ENCODE measurements around the gene ADGRG3. TPM values are rescaled to one million over a fixed set of nuclear protein-coding genes. Genes with fewer than 3 reads are reported as not detected.

The ADGRG3 gene
- total and polyA plus RNA-seq, 2 of the 13 experiments (the other 11 are each of a cell fraction or from before 2014, with no cell fraction given), result 2.7 to 11.8 TPM

- TF ChIP-seq ZNF253 (CRISPR knock-in tag; IDR thresholded peaks at IDR 0.05; ENCODE audit: borderline replicate concordance), result peak; percentile 56; the same call in 1 of the 2 replicates
- TF ChIP-seq ZKSCAN5 (CRISPR knock-in tag; IDR thresholded peaks at IDR 0.05), result no peak
- TF ChIP-seq MAZ (IDR thresholded peaks at IDR 0.05; ENCODE audit: borderline replicate concordance, low read depth, low read length), result no peak
- TF ChIP-seq MAZ (CRISPR knock-in tag; IDR thresholded peaks at IDR 0.05; ENCODE audit: low read depth), result 0 out of 2 replicates have a peak, but pooled peaks have one; percentile 31
- TF ChIP-seq CAMTA2 (CRISPR knock-in tag; IDR thresholded peaks at IDR 0.05; ENCODE audit: borderline replicate concordance), result 0 out of 2 replicates have a peak, but pooled peaks have one; percentile 26
- peak; percentile 46; the same call in 1 of the 2 replicates for TF ChIP-seq ZNF788 (CRISPR knock-in tag; IDR thresholded peaks at IDR 0.05; ENCODE audit: borderline replicate concordance)
- no peak for TF ChIP-seq POLR2AphosphoS5 (IDR thresholded peaks at IDR 0.05; ENCODE audit: low read depth, low read length)
- TF ChIP-seq TBL1XR1 (IDR thresholded peaks at IDR 0.05; ENCODE audit: borderline replicate concordance, low read length, partially characterized antibody), result no peak
- TF ChIP-seq ZNF564 (CRISPR knock-in tag; IDR thresholded peaks at IDR 0.05), result peak; percentile 10; the same call in 1 of the 2 replicates
These were observed 747 bp downstream of the ADGRG3 start (continued) for GRCh38 chr16:57668630-57669475.

- in situ Hi-C loops (cut with HindIII; ENCODE audit: extremely low pct_ligation_motif_present, low pct_unique_long_range_greater_than_20kb) (loop anchor here (5.0 kb wide), 1 partner anchor 48 kb away; no protein-coding TSS in a partner anchor), intact Hi-C loops (cut with micrococcal nuclease; ENCODE audit: unreplicated experiment) (no loop called here)
- Histone ChIP-seq H3K27ac (ENCODE audit: extremely low read length, insufficient read depth, low read length) (no peak overlapping the region), H3K36me3 (replicated peaks in 1 of 2; ENCODE audit: control insufficient read depth in 1 of 2, insufficient read depth in 2 of 2, low read length in 2 of 2) (no peaks in the 10 kb centered on the region), H3K27me3 (ENCODE audit: control insufficient read depth in 1 of 2, insufficient read depth in 2 of 2, low read length in 2 of 2) (no peaks in the 10 kb centered on the region), H3K9ac (ENCODE audit: insufficient read depth, low read depth, low read length) (no peak overlapping the region), H3K4me1 (ENCODE audit: insufficient read depth, low read length) (peaks cover 69% of the 10 kb centered on the region), H3K4me3 (replicated peaks in 1 of 3; ENCODE audit: insufficient read depth in 1 of 3, low read depth in 2 of 3, low read length in 3 of 3) (no peak overlapping the region), H3K4me2 (ENCODE audit: low read depth, low read length) (peak overlapping the region; percentile 80; the same call in 1 of the 2 replicates), H4K20me1 (ENCODE audit: insufficient read depth, low read length) (no peaks in the 10 kb centered on the region), H3K79me2 (ENCODE audit: insufficient read depth, low read length) (no peaks in the 10 kb centered on the region), H3K9me3 (ENCODE audit: low read length) (no peaks in the 10 kb centered on the region), H2AFZ (ENCODE audit: low read length) (no peak overlapping the region)
- WGBS (ENCODE audit: low lambda C conversion rate), result 88% methylated on average over 12 of the region's 12 CpGs
- CTCF ChIA-PET (ENCODE audit: low intra/inter-chr PET ratio, low total read pairs), result interaction anchor here (2.6 kb wide), 1 partner anchor 21 kb away, joined by 14 read pairs; no protein-coding TSS in a partner anchor
- POLR2A ChIA-PET, result interaction anchor here (1.0 kb wide), 1 partner anchor 207 kb away, joined by 3 read pairs; the partner anchor contains the start of gene POLR2C
- no peak for ATAC-seq
- BruUV-seq (replicated peaks), result no TSS peak
- DNase-seq (ENCODE audit: low spot score), result no peak
- FAIRE-seq, result no peak
- TF ChIP-seq CTCF (CRISPR knock-in tag; IDR thresholded peaks at IDR 0.05) (peak; percentile 45), HNRNPL (IDR thresholded peaks at IDR 0.05; ENCODE audit: low read depth, low read length) (peak; percentile 84; the same call in 1 of the 2 replicates), IRF9 (CRISPR knock-in tag; IDR thresholded peaks at IDR 0.05; ENCODE audit: borderline replicate concordance) (0 out of 2 replicates have a peak, but pooled peaks have one; percentile 22), NFE2L1 (CRISPR knock-in tag; IDR thresholded peaks at IDR 0.05; ENCODE audit: borderline replicate concordance) (0 out of 2 replicates have a peak, but pooled peaks have one; percentile 30), ZNF24 (IDR thresholded peaks at IDR 0.05) (peak; percentile 72; the same call in 1 of the 2 replicates), DNMT1 (CRISPR knock-in tag; IDR thresholded peaks at IDR 0.05) (0 out of 2 replicates have a peak, but pooled peaks have one; percentile 53), STAG1 (CRISPR knock-in tag; IDR thresholded peaks at IDR 0.05) (peak; percentile 46)
These were observed 1.5 kb downstream of the ADGRG3 start for GRCh38 chr16:57669476-57670162.

All from HepG2 (cell line).